ENCODE measurements around the gene GOLT1B. TPM values are rescaled to one million over a fixed set of nuclear protein-coding genes. Genes with fewer than 3 reads are reported as not detected.

Gene GOLT1B
- total RNA-seq, 1 experiment from 2014 or later = 60.4 TPM

GRCh38 chr12:21551841-21552465 lies 50.4 kb downstream of the GOLT1B start:
- DNase-seq (ENCODE audit: low read depth, low spot score) = no peak

GRCh38 chr12:21552635-21553328 lies 51.2 kb downstream of the GOLT1B start:
- in situ Hi-C loops (cut with HindIII; ENCODE audit: low pct_unique_long_range_greater_than_20kb, low sequenced_read_pairs) = no loop called here
- no peak for DNase-seq (ENCODE audit: low read depth, low spot score)

More at GRCh38 chr12:21551841-21552465, 50.4 kb downstream of the GOLT1B start:
- in situ Hi-C loops (cut with HindIII; ENCODE audit: low pct_unique_long_range_greater_than_20kb, low sequenced_read_pairs) = no loop called here

- no peak for DNase-seq (ENCODE audit: low read depth, low spot score)
- in situ Hi-C loops (cut with HindIII; ENCODE audit: low pct_unique_long_range_greater_than_20kb, low sequenced_read_pairs) = no loop called here
Observed at GRCh38 chr12:21553329-21553675, 51.7 kb downstream of the GOLT1B start.

GRCh38 chr12:21558100-21558679 lies 56.6 kb downstream of the GOLT1B start:
- in situ Hi-C loops (cut with HindIII; ENCODE audit: low pct_unique_long_range_greater_than_20kb, low sequenced_read_pairs) = no loop called here
- DNase-seq (ENCODE audit: low read depth, low spot score) = no peak

GRCh38 chr12:21559855-21560569 lies 58.4 kb downstream of the GOLT1B start:
- in situ Hi-C loops (cut with HindIII; ENCODE audit: low pct_unique_long_range_greater_than_20kb, low sequenced_read_pairs) = no loop called here

GRCh38 chr12:21561158-21561557 lies 59.6 kb downstream of the GOLT1B start:
- in situ Hi-C loops (cut with HindIII; ENCODE audit: low pct_unique_long_range_greater_than_20kb, low sequenced_read_pairs) = no loop called here
- DNase-seq (ENCODE audit: low read depth, low spot score) = no peak

More at GRCh38 chr12:21559855-21560569, 58.4 kb downstream of the GOLT1B start:
- DNase-seq (ENCODE audit: low read depth, low spot score) = no peak

- DNase-seq (ENCODE audit: low read depth, low spot score) = no peak
- in situ Hi-C loops (cut with HindIII; ENCODE audit: low pct_unique_long_range_greater_than_20kb, low sequenced_read_pairs) = no loop called here
Observed at GRCh38 chr12:21562859-21563258, 61.3 kb downstream of the GOLT1B start.

GRCh38 chr12:21566223-21566906 lies 64.8 kb downstream of the GOLT1B start:
- in situ Hi-C loops (cut with HindIII; ENCODE audit: low pct_unique_long_range_greater_than_20kb, low sequenced_read_pairs) = no loop called here
- DNase-seq (ENCODE audit: low read depth, low spot score) = no peak

GRCh38 chr12:21566907-21567394 lies 65.4 kb downstream of the GOLT1B start:
- in situ Hi-C loops (cut with HindIII; ENCODE audit: low pct_unique_long_range_greater_than_20kb, low sequenced_read_pairs) = no loop called here
- no peak for DNase-seq (ENCODE audit: low read depth, low spot score)

Other genes starting within 250 kb of the GOLT1B start
- gene SLCO1A2, start 166.9 kb upstream of the GOLT1B start, total RNA-seq (2014; rRNA removed; shearing (Covaris generic)) = not detected in 2 replicates
- gene IAPP, start 128.9 kb upstream of the GOLT1B start, total RNA-seq (2014; rRNA removed; shearing (Covaris generic)) = not detected in 2 replicates
- 10.6 and 11.4 TPM in 2 replicates for gene PYROXD1, start 64.1 kb upstream of the GOLT1B start, total RNA-seq (2014; rRNA removed; shearing (Covaris generic))
- 72.1 and 73.2 TPM in 2 replicates for gene RECQL, start 154 bp upstream of the GOLT1B start, total RNA-seq (2014; rRNA removed; shearing (Covaris generic))
- gene SPX, start 24.5 kb downstream of the GOLT1B start, total RNA-seq (2014; rRNA removed; shearing (Covaris generic)) = 2.6 and 4.0 TPM in 2 replicates
- not detected in 2 replicates for gene GYS2, start 103.1 kb downstream of the GOLT1B start, total RNA-seq (2014; rRNA removed; shearing (Covaris generic))
- gene LDHB, start 156.1 kb downstream of the GOLT1B start, total RNA-seq (2014; rRNA removed; shearing (Covaris generic)) = 1,885 and 2,159 TPM in 2 replicates

Measured in SK-MEL-5 (cell line).